SU-DHL-6 (cell line): ENCODE measurements around the gene ARHGEF37.
"Not testable (repeated sequence)": the region's sequence is repeated elsewhere in the genome, so short reads cannot be mapped to it uniquely, and the experiment has no call there.

ENCODE experiments used
- H2AFZ ChIP-seq: fragments of 200-600 bp; sonication (generic); 2 replicates; pipeline ENCODE4 v1.6.1; 2014; ENCODE audit warnings: low read depth, mild to moderate bottlenecking, moderate library complexity, mixed read lengths, antibody characterized with exemption, low read length; ENCODE audit not compliant: severe bottlenecking
- H3F3A ChIP-seq: fragments of 200-600 bp; shearing (Covaris generic); 2 replicates; pipeline ENCODE4 v1.6.0; 2016; ENCODE audit warnings: antibody characterized with exemption, mild to moderate bottlenecking; ENCODE audit not compliant: insufficient read depth
- H3K27ac ChIP-seq: fragments of 200-600 bp; sonication (generic); 2 replicates; pipeline ENCODE4 v1.5.1; 2016; ENCODE audit warnings: low read depth, mild to moderate bottlenecking, low read length, moderate library complexity, mixed read lengths
- H3K27me3 ChIP-seq: fragments of 200-600 bp; sonication (generic), shearing (Covaris generic); 2 replicates; pipeline ENCODE4 v1.6.0; 2014; ENCODE audit warnings: mild to moderate bottlenecking, low read length
- H3K36me3 ChIP-seq: fragments of 200-600 bp; sonication (generic); 2 replicates; pipeline ENCODE4 v1.6.1; 2014; ENCODE audit warnings: mild to moderate bottlenecking, low read length, mixed read lengths
- H3K4me2 ChIP-seq: fragments of 300-600, 200-600 bp; shearing (Covaris generic), sonication (generic); 2 replicates; pipeline ENCODE4 v1.6.0; 2014; ENCODE audit warnings: low read length, low read depth, mild to moderate bottlenecking; ENCODE audit not compliant: poor library complexity, severe bottlenecking
- H3K4me3 ChIP-seq: fragments of 200-600 bp; sonication (generic); 2 replicates; pipeline ENCODE4 v1.5.1; 2014; ENCODE audit warnings: antibody characterized with exemption, low read length, mild to moderate bottlenecking, mixed read lengths; ENCODE audit not compliant: insufficient read depth, poor library complexity, severe bottlenecking
- H3K79me2 ChIP-seq: fragments of 200-600 bp; sonication (generic); 2 replicates; pipeline ENCODE4 v1.6.1; 2014; ENCODE audit warnings: mild to moderate bottlenecking, low read length, moderate library complexity; ENCODE audit not compliant: insufficient read depth
- H3K9ac ChIP-seq: fragments of 200-600 bp; sonication (generic); 2 replicates; pipeline ENCODE4 v1.7.0; 2014; ENCODE audit warnings: mild to moderate bottlenecking, low read length
- H3K9me2 ChIP-seq: fragments of 200-600 bp; sonication (generic); replicated peaks from 2 replicates; pipeline ENCODE4 v1.6.1; 2014; ENCODE audit warnings: low read length; ENCODE audit not compliant: insufficient read depth
- H3K9me3 ChIP-seq: fragments of 200-600 bp; sonication (generic); 2 replicates; pipeline ENCODE4 v1.6.1; 2014; ENCODE audit warnings: low read length, mixed read lengths; ENCODE audit not compliant: insufficient read depth
- H4K20me1 ChIP-seq: fragments of 200-600 bp; sonication (generic); 2 replicates; pipeline ENCODE4 v1.6.1; 2014; ENCODE audit warnings: low read depth, mild to moderate bottlenecking, antibody characterized with exemption, low read length, moderate library complexity, mixed read lengths
- EZH2phosphoT487 ChIP-seq: fragments of 200-600 bp; sonication (generic), shearing (Covaris generic); conservative IDR thresholded peaks from 2 replicates; pipeline ENCODE4 v1.6.1; 2018; ENCODE audit warnings: mild to moderate bottlenecking, antibody characterized with exemption, low read length, moderate library complexity, mixed read lengths
- TF ChIP-seq, protein P1 (sequence below): fragments of 200-600 bp; sonication (generic); IDR thresholded peaks from one replicate; pipeline ENCODE4 v1.5.1; 2017; ENCODE audit warnings: antibody characterized with exemption, mild to moderate bottlenecking, low read length, moderate library complexity; ENCODE audit not compliant: insufficient read depth, poor library complexity, severe bottlenecking

The ARHGEF37 gene

DNA sequence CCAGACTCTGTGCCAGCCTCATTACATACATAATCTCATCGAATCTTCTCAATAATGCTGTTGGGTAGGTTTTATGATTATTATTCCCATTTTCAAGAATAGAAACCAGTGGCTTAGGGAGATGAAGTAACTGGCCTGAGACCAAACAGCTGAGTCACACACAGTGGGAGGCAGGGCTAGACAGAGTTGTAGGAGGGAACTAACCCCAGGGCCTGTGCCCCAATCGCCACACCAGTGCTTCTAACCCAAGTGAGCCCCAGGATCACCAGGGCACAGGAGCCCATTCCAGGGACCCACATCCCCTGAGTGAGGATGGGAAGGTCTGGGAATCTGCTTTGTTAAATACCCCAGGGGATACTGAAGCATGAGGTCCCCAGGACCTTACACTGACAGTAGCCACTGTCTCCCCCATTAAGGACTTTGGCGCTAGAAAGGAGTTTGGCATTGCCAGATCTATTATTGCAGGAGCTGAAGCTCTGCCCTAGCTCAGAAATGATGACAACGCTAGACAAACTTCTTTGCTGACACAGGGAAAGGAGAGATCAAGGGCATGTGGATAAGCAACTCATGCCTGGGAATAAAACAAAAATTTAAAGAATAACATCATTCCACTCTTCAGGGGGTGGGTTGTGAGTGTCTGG, 85.0 kb downstream of the ARHGEF37 start:
- H3K9me2 ChIP-seq, result no peaks in the 10 kb centered on the region
- H3K36me3 ChIP-seq, result no peaks in the 10 kb centered on the region
- TF ChIP-seq, protein P1, sequence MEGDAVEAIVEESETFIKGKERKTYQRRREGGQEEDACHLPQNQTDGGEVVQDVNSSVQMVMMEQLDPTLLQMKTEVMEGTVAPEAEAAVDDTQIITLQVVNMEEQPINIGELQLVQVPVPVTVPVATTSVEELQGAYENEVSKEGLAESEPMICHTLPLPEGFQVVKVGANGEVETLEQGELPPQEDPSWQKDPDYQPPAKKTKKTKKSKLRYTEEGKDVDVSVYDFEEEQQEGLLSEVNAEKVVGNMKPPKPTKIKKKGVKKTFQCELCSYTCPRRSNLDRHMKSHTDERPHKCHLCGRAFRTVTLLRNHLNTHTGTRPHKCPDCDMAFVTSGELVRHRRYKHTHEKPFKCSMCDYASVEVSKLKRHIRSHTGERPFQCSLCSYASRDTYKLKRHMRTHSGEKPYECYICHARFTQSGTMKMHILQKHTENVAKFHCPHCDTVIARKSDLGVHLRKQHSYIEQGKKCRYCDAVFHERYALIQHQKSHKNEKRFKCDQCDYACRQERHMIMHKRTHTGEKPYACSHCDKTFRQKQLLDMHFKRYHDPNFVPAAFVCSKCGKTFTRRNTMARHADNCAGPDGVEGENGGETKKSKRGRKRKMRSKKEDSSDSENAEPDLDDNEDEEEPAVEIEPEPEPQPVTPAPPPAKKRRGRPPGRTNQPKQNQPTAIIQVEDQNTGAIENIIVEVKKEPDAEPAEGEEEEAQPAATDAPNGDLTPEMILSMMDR, result no peak
- no peak for TF ChIP-seq EZH2phosphoT487
- H2AFZ ChIP-seq, result no peak overlapping the region
- no peaks in the 10 kb centered on the region for H4K20me1 ChIP-seq
- H3K79me2 ChIP-seq, result no peaks in the 10 kb centered on the region
- H3K9me3 ChIP-seq, result peaks cover 5% of the 10 kb centered on the region; the same call in 1 of the 2 replicates
- no peaks in the 10 kb centered on the region for H3F3A ChIP-seq
- no peak overlapping the region for H3K4me2 ChIP-seq
- no peak overlapping the region for H3K4me3 ChIP-seq
- no peak overlapping the region for H3K9ac ChIP-seq
- no peaks in the 10 kb centered on the region for H3K27me3 ChIP-seq
- no peak overlapping the region for H3K27ac ChIP-seq

DNA sequence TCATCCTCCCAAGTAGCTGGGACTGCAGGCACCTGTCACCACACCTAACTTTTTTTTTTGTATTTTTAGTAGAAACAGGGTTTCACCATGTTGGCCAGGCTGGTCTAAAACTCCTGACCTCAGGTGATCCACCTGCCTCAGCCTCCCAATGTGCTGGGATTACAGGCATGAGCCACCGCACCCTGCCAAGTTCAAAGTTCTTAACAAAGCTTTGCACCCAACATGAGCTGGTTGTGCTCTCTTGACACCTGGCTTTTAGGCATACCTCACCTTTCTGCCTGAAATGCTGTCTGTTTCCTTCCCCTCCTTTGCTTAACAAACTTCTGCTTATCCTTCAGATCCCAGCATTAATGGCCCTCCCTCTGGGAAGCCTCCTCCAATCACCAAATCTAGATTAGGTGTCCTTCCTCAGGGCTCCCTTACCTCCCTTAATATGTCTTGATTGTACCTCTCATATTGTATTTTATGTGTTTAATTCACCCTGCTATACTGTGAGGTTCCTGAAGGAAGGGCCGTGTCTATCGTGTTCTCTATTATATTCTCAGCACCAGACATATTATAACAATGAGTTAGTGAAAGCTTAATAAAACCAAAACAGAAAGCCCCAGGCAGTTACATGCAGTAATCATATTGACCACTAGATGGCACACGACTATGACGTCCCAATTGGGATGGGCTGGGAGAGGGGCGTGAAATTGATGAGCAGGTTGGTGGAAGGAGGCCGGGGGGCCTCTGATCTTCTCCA, 86.0 kb downstream of the ARHGEF37 start:
- TF ChIP-seq, protein P1, result peak; percentile 93
- TF ChIP-seq EZH2phosphoT487, result no peak
- H3K27ac ChIP-seq, result no peak overlapping the region
- H3F3A ChIP-seq, result no peaks in the 10 kb centered on the region
- H3K4me3 ChIP-seq, result no peak overlapping the region
- H4K20me1 ChIP-seq, result no peaks in the 10 kb centered on the region
- no peak overlapping the region for H3K9ac ChIP-seq
- H3K79me2 ChIP-seq, result no peaks in the 10 kb centered on the region
- H3K4me2 ChIP-seq, result no peak overlapping the region
- no peaks in the 10 kb centered on the region for H3K9me2 ChIP-seq
- H3K36me3 ChIP-seq, result no peaks in the 10 kb centered on the region
- peaks cover 5% of the 10 kb centered on the region; the same call in 1 of the 2 replicates for H3K9me3 ChIP-seq
- no peak overlapping the region for H2AFZ ChIP-seq
- no peaks in the 10 kb centered on the region for H3K27me3 ChIP-seq

DNA sequence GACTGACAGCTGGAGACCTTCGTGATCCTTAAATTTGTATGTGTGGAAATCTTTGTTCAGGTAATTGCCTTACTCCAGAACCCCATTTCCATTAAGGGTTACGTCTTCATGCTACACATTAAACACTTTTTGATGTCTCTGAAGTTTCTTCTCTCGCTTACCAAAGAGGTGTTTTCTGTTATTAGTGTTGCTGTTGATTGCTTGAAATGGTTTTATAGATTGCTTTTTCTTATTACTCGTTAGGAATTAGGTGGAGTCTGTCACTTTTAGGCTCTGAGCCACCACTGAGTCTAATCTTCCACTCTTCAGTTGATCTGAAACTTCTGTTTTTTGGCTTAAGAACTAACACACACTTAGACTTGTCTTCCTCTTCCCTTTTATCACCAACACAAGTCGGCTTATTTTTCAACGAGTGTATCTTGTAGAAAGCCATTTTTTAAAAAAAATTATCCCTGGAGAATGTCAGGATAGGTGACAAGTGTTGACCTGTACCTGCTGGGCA, 86.6 kb downstream of the ARHGEF37 start:
- no peaks in the 10 kb centered on the region for H3K36me3 ChIP-seq
- no peak overlapping the region for H3K9ac ChIP-seq
- TF ChIP-seq, protein P1, result no peak
- no peak for TF ChIP-seq EZH2phosphoT487
- no peak overlapping the region for H2AFZ ChIP-seq
- H3K27ac ChIP-seq, result no peak overlapping the region
- no peaks in the 10 kb centered on the region for H4K20me1 ChIP-seq
- H3K9me2 ChIP-seq, result no peaks in the 10 kb centered on the region
- H3F3A ChIP-seq, result no peaks in the 10 kb centered on the region
- H3K4me3 ChIP-seq, result no peak overlapping the region
- H3K27me3 ChIP-seq, result no peaks in the 10 kb centered on the region
- H3K9me3 ChIP-seq, result peaks cover 5% of the 10 kb centered on the region; the same call in 1 of the 2 replicates
- H3K4me2 ChIP-seq, result no peak overlapping the region
- H3K79me2 ChIP-seq, result no peaks in the 10 kb centered on the region

DNA sequence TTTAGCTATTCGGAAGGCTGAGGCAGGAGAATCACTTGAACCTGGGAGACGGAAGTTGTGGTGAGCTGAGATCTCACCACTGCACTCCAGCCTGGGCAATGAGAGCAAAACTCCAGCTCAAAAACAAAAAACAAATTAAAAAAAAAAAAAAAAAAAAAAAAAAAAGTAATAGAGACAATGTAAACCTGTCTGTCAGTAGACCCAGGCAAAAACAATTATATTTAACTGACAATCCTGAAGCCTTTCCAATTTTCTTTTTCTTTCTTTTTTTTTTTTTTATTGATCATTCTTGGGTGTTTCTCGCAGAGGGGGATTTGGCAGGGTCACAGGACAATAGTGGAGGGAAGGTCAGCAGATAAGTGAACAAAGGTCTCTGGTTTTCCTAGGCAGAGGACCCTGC, 88.0 kb downstream of the ARHGEF37 start:
- not testable (repeated sequence) for H3K27ac ChIP-seq, H4K20me1 ChIP-seq, H3K9me2 ChIP-seq, H3K79me2 ChIP-seq, H3K9ac ChIP-seq, H3K4me2 ChIP-seq, H3K27me3 ChIP-seq, H3K4me3 ChIP-seq, H3K36me3 ChIP-seq, H3K9me3 ChIP-seq, H3F3A ChIP-seq, H2AFZ ChIP-seq
